Ascending aorta (tissue), 2 donors: ENCODE data around the gene ARHGEF28. TPM values are rescaled to one million over a fixed set of nuclear protein-coding genes. Genes with fewer than 3 reads are reported as not detected.

Experiments used
- DNase-seq, 2 donors: peaks; one replicate each; pipeline ENCODE4 v3.0.0-alpha.2; 2019; ENCODE audit warnings: low spot score in 2 of 2
- H3K27ac ChIP-seq, 2 donors: fragments of 200-600 bp; sonication (generic); one replicate each; pipeline ENCODE4 v1.5.1; 2016 to 2017; ENCODE audit warnings: mild to moderate bottlenecking in 1 of 2
- H3K27me3 ChIP-seq: fragments of 200-600 bp; sonication (generic); one replicate; pipeline ENCODE4 v1.5.1; 2017
- H3K36me3 ChIP-seq, 2 donors: fragments of 200-600 bp; sonication (generic); one replicate each; pipeline ENCODE4 v1.5.1; 2016
- H3K4me1 ChIP-seq, 2 donors: fragments of 200-600 bp; sonication (generic); one replicate each; pipeline ENCODE4 v1.5.1; 2016 to 2017; ENCODE audit warnings: mild to moderate bottlenecking in 1 of 2
- H3K4me3 ChIP-seq, 2 donors: fragments of 200-600 bp; sonication (generic); one replicate each; pipeline ENCODE4 v1.5.1; 2016 to 2017; ENCODE audit warnings: mild to moderate bottlenecking in 1 of 2
- H3K9me3 ChIP-seq, 2 donors: fragments of 200-600 bp; sonication (generic); one replicate each; pipeline ENCODE4 v1.5.1; 2016
- CTCF ChIP-seq, 3 experiments: fragments of 200-600 bp in 2 of 3; fragments of 450-650 bp in 1 of 3; sonication (generic) in 2 of 3; IDR thresholded peaks; one replicate each; pipeline ENCODE4 v1.5.1; 2016 to 2019; ENCODE audit warnings: antibody characterized with exemption in 3 of 3, mild to moderate bottlenecking in 1 of 3, moderate library complexity in 1 of 3
- intact Hi-C: fragments of 100-400 bp; cut with DNase I; formaldehyde crosslinking; loops from one replicate; pipeline ENCODE4 v1.15.1; 2023
- total RNA-seq: library from RNA; depleted of rRNA; stranded (reverse); fragments of >200 nt; gene quantifications from one replicate; pipeline ENCODE4 v1.1.0, GENCODE V29; 2016

The ARHGEF28 gene
- total RNA-seq, 1 donor from 2014 or later: 15.1 TPM

- H3K9me3 ChIP-seq: no peaks in the 10 kb centered on the region
- intact Hi-C loops: no loop called here
- no peak for TF ChIP-seq CTCF (IDR thresholded peaks at IDR 0.05)
- H3K27me3 ChIP-seq: no peaks in the 10 kb centered on the region
- H3K36me3 ChIP-seq: no peaks in the 10 kb centered on the region
- no peak overlapping the region for H3K4me3 ChIP-seq
- DNase-seq: no peak
- H3K4me1 ChIP-seq: peaks cover 5 to 25% of the 10 kb centered on the region in 2 donors
- H3K27ac ChIP-seq: no peak overlapping the region
Observed at GRCh38 chr5:73732045-73732444, 106.0 kb downstream of the ARHGEF28 start.

GRCh38 chr5:73733219-73733618 lies 107.2 kb downstream of the ARHGEF28 start:
- Histone ChIP-seq H3K9me3 (no peaks in the 10 kb centered on the region), H3K4me3 (no peak overlapping the region), H3K4me1 (peaks cover 5 to 15% of the 10 kb centered on the region in 2 donors), H3K27ac (no peak overlapping the region), H3K27me3 (no peaks in the 10 kb centered on the region), H3K36me3 (no peaks in the 10 kb centered on the region)
- DNase-seq: no peak
- intact Hi-C loops: no loop called here
- no peak for TF ChIP-seq CTCF (IDR thresholded peaks at IDR 0.05)

GRCh38 chr5:73735032-73735734 lies 109.2 kb downstream of the ARHGEF28 start:
- Histone ChIP-seq H3K9me3 (no peaks in the 10 kb centered on the region), H3K36me3 (no peaks in the 10 kb centered on the region), H3K27ac (peak overlapping the region; percentile 66 to 67), H3K4me3 (no peak overlapping the region), H3K4me1 (peaks cover 0 to 9% of the 10 kb centered on the region in 2 donors), H3K27me3 (no peaks in the 10 kb centered on the region)
- intact Hi-C loops: no loop called here
- TF ChIP-seq CTCF (IDR thresholded peaks at IDR 0.05): no peak
- no peak for DNase-seq

GRCh38 chr5:73739650-73740049 lies 113.7 kb downstream of the ARHGEF28 start:
- Histone ChIP-seq H3K27me3 (no peaks in the 10 kb centered on the region), H3K9me3 (no peaks in the 10 kb centered on the region), H3K4me1 (peaks cover 0 to 9% of the 10 kb centered on the region in 2 donors), H3K36me3 (no peaks in the 10 kb centered on the region), H3K27ac (no peak overlapping the region), H3K4me3 (no peak overlapping the region)
- no peak for DNase-seq
- TF ChIP-seq CTCF (IDR thresholded peaks at IDR 0.05): no peak
- intact Hi-C loops: no loop called here

GRCh38 chr5:73740274-73740790 lies 114.3 kb downstream of the ARHGEF28 start:
- H3K4me3 ChIP-seq: no peak overlapping the region
- H3K27ac ChIP-seq: no peak overlapping the region
- no peaks in the 10 kb centered on the region for H3K27me3 ChIP-seq
- H3K36me3 ChIP-seq: no peaks in the 10 kb centered on the region
- intact Hi-C loops: no loop called here
- TF ChIP-seq CTCF (IDR thresholded peaks at IDR 0.05): no peak
- H3K9me3 ChIP-seq: no peaks in the 10 kb centered on the region
- no peak for DNase-seq
- H3K4me1 ChIP-seq: peaks cover 0 to 10% of the 10 kb centered on the region in 2 donors
